ENCODE data around the gene SCNN1B. TPM values are rescaled to one million over a fixed set of nuclear protein-coding genes. Genes with fewer than 3 reads are reported as not detected.

The SCNN1B gene
- total RNA-seq, 4 donors from 2014 or later = 8.1 to 30.5 (median 11.9) TPM

DNA sequence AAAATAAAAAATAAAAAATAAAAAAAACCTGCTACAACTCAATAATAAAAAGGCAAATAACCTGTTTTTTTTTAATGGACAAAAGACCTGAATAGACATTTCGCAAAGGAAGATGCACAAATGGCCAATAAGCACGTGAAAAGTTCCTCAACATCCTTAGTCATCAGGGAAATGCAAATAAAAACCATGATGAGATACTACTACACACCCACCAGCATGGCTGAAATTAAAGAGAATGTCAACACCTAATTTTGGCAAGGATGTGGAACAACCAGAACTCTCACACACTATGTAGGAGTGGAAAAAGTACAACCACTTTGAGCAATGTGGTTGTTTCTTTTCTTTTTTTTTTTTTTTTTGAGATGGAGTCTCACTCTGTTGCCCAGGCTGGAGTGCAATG is 126.2 kb downstream of the SCNN1B start:
- 88 to 93% methylated on average over 2 of the region's 2 CpGs for WGBS, 2 donors
- TF ChIP-seq POLR2A (IDR thresholded peaks at IDR 0.05) = no peak
- TF ChIP-seq, protein P1, sequence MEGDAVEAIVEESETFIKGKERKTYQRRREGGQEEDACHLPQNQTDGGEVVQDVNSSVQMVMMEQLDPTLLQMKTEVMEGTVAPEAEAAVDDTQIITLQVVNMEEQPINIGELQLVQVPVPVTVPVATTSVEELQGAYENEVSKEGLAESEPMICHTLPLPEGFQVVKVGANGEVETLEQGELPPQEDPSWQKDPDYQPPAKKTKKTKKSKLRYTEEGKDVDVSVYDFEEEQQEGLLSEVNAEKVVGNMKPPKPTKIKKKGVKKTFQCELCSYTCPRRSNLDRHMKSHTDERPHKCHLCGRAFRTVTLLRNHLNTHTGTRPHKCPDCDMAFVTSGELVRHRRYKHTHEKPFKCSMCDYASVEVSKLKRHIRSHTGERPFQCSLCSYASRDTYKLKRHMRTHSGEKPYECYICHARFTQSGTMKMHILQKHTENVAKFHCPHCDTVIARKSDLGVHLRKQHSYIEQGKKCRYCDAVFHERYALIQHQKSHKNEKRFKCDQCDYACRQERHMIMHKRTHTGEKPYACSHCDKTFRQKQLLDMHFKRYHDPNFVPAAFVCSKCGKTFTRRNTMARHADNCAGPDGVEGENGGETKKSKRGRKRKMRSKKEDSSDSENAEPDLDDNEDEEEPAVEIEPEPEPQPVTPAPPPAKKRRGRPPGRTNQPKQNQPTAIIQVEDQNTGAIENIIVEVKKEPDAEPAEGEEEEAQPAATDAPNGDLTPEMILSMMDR (IDR thresholded peaks at IDR 0.05) = no peak

More for the DNA sequence above, 126.2 kb downstream of the SCNN1B start:
- intact Hi-C loops (cut with DNase I) = loop anchor here (5.0 kb wide), 1 partner anchor 111 kb away; no protein-coding TSS in a partner anchor
- Histone ChIP-seq H3K4me1 (peaks cover 21 to 24% of the 10 kb centered on the region in 2 donors), H3K27me3 (no peaks in the 10 kb centered on the region), H3K27ac (no peak overlapping the region), H3K4me3 (replicated peaks in 1 of 3) (no peak overlapping the region), H3K9me3 (no peaks in the 10 kb centered on the region), H3K36me3 (peaks cover 5 to 19% of the 10 kb centered on the region in 2 donors)
- DNase-seq = no peak

Other genes with a start within 250 kb of the SCNN1B start
- 10 to 100 TPM; 10.0 to 18.2 (median 13.2) TPM for gene USP31, start 152.8 kb upstream of the SCNN1B start, total RNA-seq
- gene SCNN1G, start 119.6 kb upstream of the SCNN1B start, total RNA-seq = 1 to 10 TPM; 3.4 to 6.5 (median 5.6) TPM
- gene COG7, start 150.9 kb downstream of the SCNN1B start, total RNA-seq = 10 to 100 TPM; 27.5 to 35.1 (median 30.8) TPM
- 100 to 1,000 TPM; 103 to 190 (median 159) TPM for gene GGA2, start 208.2 kb downstream of the SCNN1B start, total RNA-seq